Vagina (tissue), 2 donors: ENCODE data around the gene PTPRN. TPM values are rescaled to one million over a fixed set of nuclear protein-coding genes. Genes with fewer than 3 reads are reported as not detected.
A peak's percentile ranks its signal among the peaks of the same experiment; 100 is the strongest.

Source experiments
- DNase-seq, 2 donors: peaks; one replicate each; pipeline ENCODE4 v3.0.0-alpha.2; 2017; ENCODE audit errors: extremely low spot score in 2 of 2
- H3K27ac ChIP-seq: fragments of 200-600 bp; sonication (generic); one replicate; pipeline ENCODE4 v1.5.1; 2019
- H3K27me3 ChIP-seq: fragments of 200-600 bp; sonication (generic); one replicate; pipeline ENCODE4 v1.5.1; 2019
- H3K36me3 ChIP-seq, 2 donors: fragments of 200-600 bp; sonication (generic); one replicate each; pipeline ENCODE4 v1.5.1; 2017 to 2019
- H3K4me1 ChIP-seq: fragments of 200-600 bp; sonication (generic); one replicate; pipeline ENCODE4 v1.5.1; 2019
- H3K4me3 ChIP-seq, 2 donors: fragments of 200-600 bp; sonication (generic); 1 replicate in 1 of 2; 2 replicates in 1 of 2; pipeline ENCODE4 v1.5.1; 2016 to 2019
- H3K9me3 ChIP-seq: fragments of 200-600 bp; sonication (generic); one replicate; pipeline ENCODE4 v1.5.1; 2019
- POLR2A ChIP-seq, 2 donors: fragments of 450-650 bp; IDR thresholded peaks; one replicate each; pipeline ENCODE4 v1.6.1; 2017; ENCODE audit warnings: antibody characterized with exemption in 2 of 2, mild to moderate bottlenecking in 2 of 2, moderate library complexity in 2 of 2
- POLR2AphosphoS5 ChIP-seq, 2 donors: sonication (generic); formaldehyde crosslinking; IDR thresholded peaks; one replicate each; pipeline ENCODE4 v1.9.0; 2017; ENCODE audit warnings: antibody characterized with exemption in 2 of 2, mild to moderate bottlenecking in 2 of 2, low read depth in 1 of 2; ENCODE audit not compliant: insufficient read depth in 1 of 2
- intact Hi-C: fragments of 100-400 bp; cut with DNase I; formaldehyde crosslinking; loops from one replicate; pipeline ENCODE4 v1.15.1; 2023
- total RNA-seq: library from RNA; depleted of rRNA; stranded (reverse); fragments of >200 nt; gene quantifications from one replicate; pipeline ENCODE4 v1.2.3, GENCODE V29; 2016
- TF ChIP-seq, protein P1 (sequence below), 3 experiments: fragments of 450-650 bp in 2 of 3; fragments of 200-600 bp in 1 of 3; sonication (generic) in 1 of 3; IDR thresholded peaks; one replicate each; pipeline ENCODE4 v1.5.1; 2017 to 2019; ENCODE audit warnings: antibody characterized with exemption in 3 of 3, mild to moderate bottlenecking in 2 of 3, moderate library complexity in 2 of 3

Gene PTPRN
- total RNA-seq, 1 donor from 2014 or later, result 7.6 TPM

DNA sequence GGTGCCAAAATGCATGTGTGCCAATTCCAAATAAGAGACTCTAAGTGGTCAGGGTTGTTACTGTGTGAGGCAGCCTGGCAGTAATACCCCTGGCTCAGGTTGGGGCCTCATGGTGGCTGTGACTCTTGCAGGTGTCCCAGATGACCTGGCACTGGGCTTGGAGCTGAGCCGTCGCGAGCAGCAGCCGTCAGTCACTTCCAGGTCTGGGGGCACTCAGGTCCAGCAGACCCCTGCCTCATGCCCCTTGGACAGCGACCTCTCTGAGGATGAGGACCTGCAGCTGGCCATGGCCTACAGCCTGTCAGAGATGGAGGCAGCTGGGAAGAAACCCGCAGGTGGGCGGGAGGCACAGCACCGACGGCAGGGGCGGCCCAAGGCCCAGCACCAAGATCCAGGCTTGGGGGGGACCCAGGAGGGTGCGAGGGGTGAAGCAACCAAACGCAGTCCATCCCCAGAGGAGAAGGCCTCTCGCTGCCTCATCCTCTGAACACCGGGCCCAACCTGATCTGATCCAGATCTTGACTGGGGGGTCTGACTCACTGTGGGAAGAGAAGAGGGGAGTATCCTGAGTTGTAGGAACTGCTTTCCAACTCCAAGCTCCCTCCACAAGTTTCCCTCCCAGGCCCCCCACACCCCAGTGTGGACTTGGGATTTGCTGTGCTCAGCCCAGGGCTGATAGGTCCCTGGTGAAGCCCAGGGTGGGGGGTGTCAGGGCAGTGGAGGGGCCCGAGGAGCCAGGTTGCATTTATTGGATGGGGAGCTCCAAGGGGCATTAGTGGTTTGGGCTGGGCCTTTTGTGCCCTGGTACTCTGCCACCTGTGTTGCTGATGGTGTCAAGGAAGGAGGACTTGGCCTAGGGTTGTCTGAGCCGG is 24.5 kb downstream of the PTPRN start:
- Histone ChIP-seq H3K27ac (peak overlapping the region; percentile 85), H3K36me3 (peaks cover 0 to 43% of the 10 kb centered on the region in 2 donors), H3K4me3 (no peak overlapping the region), H3K4me1 (peaks cover 64% of the 10 kb centered on the region), H3K27me3 (no peaks in the 10 kb centered on the region), H3K9me3 (no peaks in the 10 kb centered on the region)
- no peak for DNase-seq
- TF ChIP-seq, protein P1, sequence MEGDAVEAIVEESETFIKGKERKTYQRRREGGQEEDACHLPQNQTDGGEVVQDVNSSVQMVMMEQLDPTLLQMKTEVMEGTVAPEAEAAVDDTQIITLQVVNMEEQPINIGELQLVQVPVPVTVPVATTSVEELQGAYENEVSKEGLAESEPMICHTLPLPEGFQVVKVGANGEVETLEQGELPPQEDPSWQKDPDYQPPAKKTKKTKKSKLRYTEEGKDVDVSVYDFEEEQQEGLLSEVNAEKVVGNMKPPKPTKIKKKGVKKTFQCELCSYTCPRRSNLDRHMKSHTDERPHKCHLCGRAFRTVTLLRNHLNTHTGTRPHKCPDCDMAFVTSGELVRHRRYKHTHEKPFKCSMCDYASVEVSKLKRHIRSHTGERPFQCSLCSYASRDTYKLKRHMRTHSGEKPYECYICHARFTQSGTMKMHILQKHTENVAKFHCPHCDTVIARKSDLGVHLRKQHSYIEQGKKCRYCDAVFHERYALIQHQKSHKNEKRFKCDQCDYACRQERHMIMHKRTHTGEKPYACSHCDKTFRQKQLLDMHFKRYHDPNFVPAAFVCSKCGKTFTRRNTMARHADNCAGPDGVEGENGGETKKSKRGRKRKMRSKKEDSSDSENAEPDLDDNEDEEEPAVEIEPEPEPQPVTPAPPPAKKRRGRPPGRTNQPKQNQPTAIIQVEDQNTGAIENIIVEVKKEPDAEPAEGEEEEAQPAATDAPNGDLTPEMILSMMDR (IDR thresholded peaks at IDR 0.05), result no peak
- no peak for TF ChIP-seq POLR2AphosphoS5 (IDR thresholded peaks at IDR 0.05; ENCODE audit: insufficient read depth in 1 of 2, low read depth in 1 of 2)
- TF ChIP-seq POLR2A (IDR thresholded peaks at IDR 0.05), result no peak
- intact Hi-C loops, result no loop called here

DNA sequence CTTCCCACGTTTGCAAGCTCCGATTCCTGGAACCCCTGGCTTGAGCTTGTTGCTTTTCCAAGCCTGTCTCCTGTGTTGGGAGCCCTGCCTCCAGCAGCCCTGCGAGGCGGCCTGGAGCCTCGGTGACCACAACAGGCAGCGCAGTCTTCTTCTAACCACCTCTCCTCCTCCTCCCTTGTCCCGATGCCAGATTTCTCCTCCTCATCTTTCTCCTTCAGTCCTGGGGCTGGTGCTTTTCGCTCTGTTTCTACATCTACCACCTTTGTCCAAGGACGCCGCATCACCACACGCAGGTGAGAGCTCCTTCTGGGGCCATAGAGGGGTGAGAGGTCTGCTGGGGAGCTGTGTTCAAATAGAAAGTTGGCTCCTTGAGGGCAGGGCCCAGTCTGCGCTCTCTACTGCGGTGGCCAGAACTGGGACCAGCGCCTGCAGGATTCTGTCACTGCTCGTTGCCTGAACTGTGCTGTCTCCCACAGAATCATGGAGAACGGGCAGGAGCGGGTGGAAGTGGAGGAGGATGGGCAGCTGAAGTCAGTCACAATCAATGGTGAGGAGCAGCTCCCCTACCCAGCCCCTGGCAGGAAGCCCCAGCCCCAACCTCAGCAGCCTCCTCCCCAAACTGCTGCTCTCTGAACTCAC is 26.1 kb downstream of the PTPRN start:
- Histone ChIP-seq H3K27ac (peak overlapping the region; percentile 21), H3K36me3 (peaks cover 0 to 43% of the 10 kb centered on the region in 2 donors), H3K9me3 (no peaks in the 10 kb centered on the region), H3K4me3 (no peak overlapping the region), H3K27me3 (no peaks in the 10 kb centered on the region), H3K4me1 (peaks cover 61% of the 10 kb centered on the region)
- no peak for DNase-seq
- TF ChIP-seq POLR2A (IDR thresholded peaks at IDR 0.05) (no peak), POLR2AphosphoS5 (IDR thresholded peaks at IDR 0.05; ENCODE audit: insufficient read depth in 1 of 2, low read depth in 1 of 2) (no peak)
- TF ChIP-seq, protein P1 (IDR thresholded peaks at IDR 0.05), result no peak
- intact Hi-C loops, result no loop called here

DNA sequence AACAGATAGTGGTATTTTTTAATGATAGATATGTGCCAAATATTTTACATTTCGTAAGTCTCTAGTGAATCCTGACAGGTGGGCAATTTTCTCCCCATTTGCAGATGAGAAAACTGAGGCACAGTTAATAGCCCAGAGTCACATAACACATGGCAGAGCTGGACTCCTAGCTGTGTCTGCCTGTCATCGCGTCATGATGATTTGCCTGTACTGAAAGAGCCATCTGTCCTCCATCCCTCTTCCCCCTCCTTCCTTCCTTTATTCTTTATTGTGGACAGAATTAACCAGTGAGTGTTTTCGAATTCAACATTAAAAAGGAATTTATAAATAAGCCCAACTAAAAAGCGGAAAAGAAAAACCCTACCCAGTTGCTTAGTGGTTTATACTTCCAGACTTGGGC is 26.8 kb downstream of the PTPRN start:
- TF ChIP-seq POLR2A (IDR thresholded peaks at IDR 0.05), result no peak
- no peak for TF ChIP-seq POLR2AphosphoS5 (IDR thresholded peaks at IDR 0.05; ENCODE audit: insufficient read depth in 1 of 2, low read depth in 1 of 2)
- TF ChIP-seq, protein P1 (IDR thresholded peaks at IDR 0.05), result no peak
- peaks cover 0 to 43% of the 10 kb centered on the region in 2 donors for H3K36me3 ChIP-seq
- intact Hi-C loops, result no loop called here
- no peak for DNase-seq
- H3K4me3 ChIP-seq, result no peak overlapping the region
- H3K4me1 ChIP-seq, result peaks cover 67% of the 10 kb centered on the region
- no peaks in the 10 kb centered on the region for H3K9me3 ChIP-seq
- no peaks in the 10 kb centered on the region for H3K27me3 ChIP-seq
- no peak overlapping the region for H3K27ac ChIP-seq

DNA sequence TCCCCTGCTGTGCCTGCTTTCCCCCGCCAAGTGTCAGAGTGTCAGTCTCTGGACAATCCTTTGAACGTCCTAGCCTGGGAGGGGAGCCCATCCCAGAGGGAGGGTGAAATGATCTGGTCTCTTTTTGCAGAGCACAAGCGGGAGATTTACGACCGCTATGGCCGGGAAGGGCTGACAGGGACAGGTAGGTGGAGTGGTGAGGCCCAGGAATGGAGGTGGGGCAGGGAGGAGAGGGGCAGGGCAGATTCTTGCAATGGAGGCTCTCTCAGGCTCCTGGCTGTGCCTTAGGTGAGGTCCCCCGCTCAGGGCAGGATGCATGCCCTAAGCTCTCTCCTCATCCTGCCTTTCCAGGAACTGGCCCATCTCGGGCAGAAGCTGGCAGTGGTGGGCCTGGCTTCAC is 27.6 kb downstream of the PTPRN start:
- Histone ChIP-seq H3K36me3 (peaks cover 0 to 43% of the 10 kb centered on the region in 2 donors), H3K4me3 (no peak overlapping the region), H3K9me3 (no peaks in the 10 kb centered on the region), H3K4me1 (peaks cover 63% of the 10 kb centered on the region), H3K27me3 (no peaks in the 10 kb centered on the region), H3K27ac (peak overlapping the region; percentile 100)
- intact Hi-C loops, result no loop called here
- no peak for DNase-seq
- TF ChIP-seq POLR2AphosphoS5 (IDR thresholded peaks at IDR 0.05; ENCODE audit: insufficient read depth in 1 of 2, low read depth in 1 of 2) (no peak), POLR2A (IDR thresholded peaks at IDR 0.05) (no peak)
- TF ChIP-seq, protein P1 (IDR thresholded peaks at IDR 0.05), result no peak
